ENCODE results near the gene MYMK.

Gene MYMK

DNA sequence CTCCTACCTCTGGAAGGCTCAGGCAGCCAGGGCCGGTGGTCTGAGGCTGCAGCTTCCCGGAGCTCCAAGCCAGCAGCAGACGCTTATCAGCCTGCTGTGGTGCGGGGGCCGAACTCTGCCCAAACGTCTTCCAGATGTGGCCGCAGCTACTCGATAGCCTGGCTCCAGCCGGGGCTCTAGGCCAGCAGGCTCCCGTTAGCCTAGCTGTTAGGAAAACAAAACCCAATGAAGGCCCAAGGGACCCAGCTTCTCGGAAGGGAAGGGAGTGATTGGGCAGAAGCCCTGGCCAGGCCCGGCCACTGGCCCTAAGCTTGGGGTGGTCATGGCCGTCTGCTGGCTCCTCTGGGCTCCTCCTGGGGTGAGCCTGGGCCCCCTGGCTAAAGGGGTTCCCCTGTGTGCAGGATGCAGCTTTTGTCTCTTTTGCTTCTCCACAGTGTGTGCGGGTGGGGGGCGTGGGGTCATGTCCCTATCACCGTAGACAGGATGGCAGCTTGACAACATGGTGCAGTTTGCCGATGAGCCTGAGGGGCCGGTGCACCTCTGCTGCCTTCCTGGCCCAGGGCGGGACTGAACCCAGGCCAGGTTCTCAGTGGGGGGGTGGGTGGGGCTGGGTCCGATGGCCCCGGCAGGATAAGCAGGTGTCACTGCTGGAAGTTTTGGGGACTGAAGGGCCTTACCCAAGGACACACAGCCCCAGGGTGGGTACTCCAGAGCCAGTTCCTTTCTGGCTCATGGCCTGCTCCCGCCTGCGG, 18.7 kb downstream of the MYMK start:
- DNase-seq (ENCODE audit: low read depth in 1 of 2, low spot score in 1 of 2) = no peak

GRCh38 chr9:133505186-133505830, 19.5 kb downstream of the MYMK start:
- DNase-seq (ENCODE audit: low read depth in 1 of 2, low spot score in 1 of 2) = no peak

DNA sequence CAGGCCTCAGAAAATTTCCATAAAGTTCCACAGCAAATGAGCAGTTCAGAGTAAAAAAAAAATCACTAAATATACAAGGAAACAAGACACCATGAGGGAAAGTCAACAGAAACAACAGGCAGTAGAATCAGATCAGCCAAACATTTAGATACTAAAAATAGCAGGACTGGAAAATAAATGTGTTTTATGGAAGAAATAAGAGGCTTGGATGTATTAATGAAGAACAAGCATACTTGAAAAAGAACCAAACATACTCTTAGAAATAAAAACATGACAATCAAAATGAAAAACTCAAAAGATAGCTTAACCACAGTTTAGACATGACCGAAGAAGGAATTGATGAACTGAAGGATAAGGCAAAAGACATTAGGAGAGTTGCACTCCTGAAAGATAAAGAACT, 22.6 kb downstream of the MYMK start:
- DNase-seq (ENCODE audit: low read depth in 1 of 2, low spot score in 1 of 2) = no peak

GRCh38 chr9:133499892-133500270, 24.9 kb downstream of the MYMK start:
- DNase-seq (ENCODE audit: low read depth in 1 of 2, low spot score in 1 of 2) = no peak

- no peak for DNase-seq (ENCODE audit: low read depth in 1 of 2, low spot score in 1 of 2)
These were observed 25.4 kb downstream of the MYMK start for GRCh38 chr9:133499132-133499891.

DNA sequence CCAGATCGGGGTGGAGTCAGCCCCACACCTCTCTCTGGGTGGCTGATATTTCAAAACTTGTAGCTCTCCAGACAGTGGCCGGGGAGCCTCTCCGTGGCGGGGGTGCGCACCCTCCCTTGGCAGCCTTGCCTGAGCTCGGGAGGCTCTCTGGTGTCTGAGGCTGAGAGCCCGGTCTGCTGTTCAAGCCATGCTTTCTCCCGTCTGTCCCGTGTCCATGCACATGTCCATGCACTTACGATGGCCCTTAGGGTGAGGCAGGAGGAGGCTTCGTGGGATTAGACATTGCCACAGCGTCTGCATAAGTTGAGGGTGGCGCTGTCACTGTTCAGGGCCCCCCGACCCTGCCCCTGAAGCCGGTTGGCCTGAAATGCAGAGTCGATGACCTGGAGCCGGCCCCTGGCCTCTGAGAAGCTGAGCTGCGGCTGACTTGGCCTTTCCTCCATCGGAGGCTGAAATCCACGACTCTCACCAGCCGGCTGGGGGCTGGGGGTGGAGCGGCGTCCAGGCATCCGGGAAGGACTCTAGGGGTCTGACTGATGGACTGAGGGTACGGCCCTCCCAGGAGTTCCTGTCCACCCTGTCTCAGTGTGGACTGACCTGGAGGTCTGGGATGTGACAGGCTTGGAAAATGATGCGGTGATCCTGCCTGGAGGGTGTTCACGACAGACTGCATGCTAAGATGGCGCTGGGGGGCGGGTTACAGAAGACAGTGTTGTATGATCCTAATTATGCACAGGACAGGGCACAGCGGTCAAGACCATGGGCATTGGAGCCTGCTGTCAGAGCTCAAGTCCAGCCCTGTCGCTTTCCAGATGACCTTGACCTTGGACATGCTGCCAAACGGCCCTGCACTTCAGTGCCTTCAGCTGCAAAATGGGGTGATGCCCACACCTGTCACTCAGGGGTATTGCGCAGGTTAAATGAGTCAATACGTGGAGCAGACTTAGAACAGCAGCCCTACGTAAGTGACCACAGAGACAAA, 27.6 kb downstream of the MYMK start:
- DNase-seq (ENCODE audit: low read depth in 1 of 2, low spot score in 1 of 2) = no peak

DNA sequence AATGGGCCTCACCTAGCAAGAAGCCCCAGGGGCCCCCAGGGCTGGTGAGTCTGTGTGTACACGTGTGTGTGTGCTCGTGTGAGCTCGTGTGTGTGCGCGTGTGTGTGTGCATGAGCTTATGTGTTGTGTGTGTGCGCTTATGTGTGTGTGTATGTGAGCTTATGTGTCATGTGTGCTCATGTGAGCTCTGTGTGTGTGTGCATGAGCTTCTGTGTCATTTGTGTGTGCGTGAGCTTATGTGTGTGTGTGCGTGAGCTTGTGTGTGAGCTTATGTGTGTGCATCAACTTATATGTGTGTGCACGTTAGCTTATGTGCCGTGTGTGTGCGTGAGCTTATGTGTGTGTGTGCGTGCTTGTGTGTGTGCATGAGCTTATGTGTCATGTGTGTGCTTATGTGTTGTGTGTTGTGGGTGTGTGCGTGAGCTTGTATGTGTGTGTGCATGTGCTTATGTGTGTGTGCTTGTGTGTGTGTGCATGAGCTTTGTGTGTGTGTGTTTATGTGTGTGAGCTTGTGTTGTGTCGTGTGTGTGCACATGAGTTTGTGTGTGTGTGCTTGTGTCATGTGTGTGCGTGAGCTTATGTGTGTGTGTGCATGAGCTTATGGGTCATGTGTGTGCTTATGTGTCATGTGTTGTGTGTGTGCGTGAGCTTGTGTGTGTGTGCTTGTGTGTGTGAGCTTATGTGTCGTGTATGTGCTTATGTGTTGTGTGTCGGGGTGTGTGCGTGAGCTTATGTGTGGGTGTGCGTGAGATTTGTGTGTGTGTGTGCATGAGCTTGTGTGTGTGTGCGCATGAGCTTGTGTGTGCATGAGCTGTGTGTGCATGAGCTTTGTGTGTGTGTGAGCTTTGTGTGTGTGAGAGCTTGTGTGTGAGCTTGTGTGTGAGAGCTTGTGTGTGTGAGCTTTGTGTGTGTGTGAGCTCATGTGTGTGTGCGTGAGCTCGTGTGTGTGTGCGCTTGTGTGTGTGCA, 29.1 kb downstream of the MYMK start:
- DNase-seq (ENCODE audit: low read depth in 1 of 2, low spot score in 1 of 2) = no peak

DNA sequence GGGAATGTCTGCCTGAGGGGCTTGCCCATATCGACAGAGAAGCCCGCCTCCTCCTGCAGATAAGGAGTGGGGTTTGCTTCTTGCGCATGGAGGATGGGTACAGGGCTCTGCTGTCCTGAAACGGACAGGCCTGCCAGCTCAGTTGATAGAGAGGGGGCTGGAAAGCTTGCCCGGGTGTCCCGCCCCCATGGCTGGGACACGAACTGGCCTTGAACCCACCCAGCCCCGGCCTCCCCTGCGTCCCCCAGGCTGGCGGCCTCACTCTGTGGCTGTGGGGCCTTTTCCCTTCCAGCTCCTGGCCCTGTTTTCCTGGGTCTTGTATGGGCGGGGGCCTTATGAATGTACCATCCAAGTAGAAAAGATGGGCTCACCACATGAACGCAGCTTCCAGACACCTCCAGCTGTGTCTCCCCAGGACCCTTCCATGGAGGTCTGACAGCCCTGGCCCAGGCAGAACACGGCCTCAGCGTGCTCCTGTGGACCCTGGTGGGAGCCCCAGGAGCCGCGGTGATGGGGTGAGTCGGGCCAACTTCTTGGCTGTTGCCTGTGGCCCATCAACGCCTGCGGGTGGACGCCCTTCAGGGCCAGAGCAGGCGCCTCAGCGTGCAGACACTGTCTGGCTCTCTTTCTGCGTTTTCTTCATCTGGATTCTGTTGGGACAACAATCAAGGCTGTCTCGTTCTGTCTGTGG, 30.0 kb downstream of the MYMK start:
- DNase-seq (ENCODE audit: low read depth in 1 of 2, low spot score in 1 of 2) = no peak

DNA sequence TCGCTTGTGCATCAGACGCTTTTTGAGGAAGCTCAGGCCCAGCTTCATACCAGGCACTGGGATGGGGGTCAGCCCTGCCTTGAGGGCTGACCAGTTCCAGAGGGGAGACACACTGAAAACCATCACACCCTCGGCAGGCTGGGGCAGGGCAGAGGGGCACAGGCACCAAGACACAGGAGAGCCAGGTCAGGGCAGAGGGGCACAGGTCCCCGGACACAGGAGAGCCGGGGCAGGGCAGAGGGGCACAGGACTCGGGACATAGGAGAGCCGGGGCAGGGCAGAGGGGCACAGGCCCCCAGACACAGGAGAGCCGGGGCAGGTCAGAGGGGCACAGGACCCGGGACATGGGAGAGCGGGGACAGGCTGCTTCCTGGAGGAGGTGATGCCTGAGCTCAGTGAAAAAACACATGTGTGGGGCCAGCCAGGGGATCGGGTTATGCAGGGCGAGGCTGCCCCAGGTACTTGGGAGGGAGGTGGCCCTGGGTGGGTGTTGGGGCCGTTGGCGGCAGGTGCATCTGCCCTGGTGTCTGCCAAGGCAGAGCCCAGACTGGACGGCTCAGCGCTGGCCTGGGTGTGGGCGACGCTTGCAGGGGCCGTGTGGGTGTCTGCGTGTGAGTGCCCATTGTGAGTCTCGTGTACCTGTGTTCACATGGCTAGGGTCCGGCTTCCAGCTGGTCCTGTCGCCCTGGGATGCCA, 30.8 kb downstream of the MYMK start:
- no peak for DNase-seq (ENCODE audit: low read depth in 1 of 2, low spot score in 1 of 2)

GRCh38 chr9:133493428-133493827, 31.3 kb downstream of the MYMK start:
- no peak for DNase-seq (ENCODE audit: low read depth in 1 of 2, low spot score in 1 of 2)

GRCh38 chr9:133492061-133493021, 32.4 kb downstream of the MYMK start:
- no peak for DNase-seq (ENCODE audit: low read depth in 1 of 2, low spot score in 1 of 2)

- no peak for DNase-seq (ENCODE audit: low read depth in 1 of 2, low spot score in 1 of 2)
These were observed 33.2 kb downstream of the MYMK start for GRCh38 chr9:133491656-133491925.

DNA sequence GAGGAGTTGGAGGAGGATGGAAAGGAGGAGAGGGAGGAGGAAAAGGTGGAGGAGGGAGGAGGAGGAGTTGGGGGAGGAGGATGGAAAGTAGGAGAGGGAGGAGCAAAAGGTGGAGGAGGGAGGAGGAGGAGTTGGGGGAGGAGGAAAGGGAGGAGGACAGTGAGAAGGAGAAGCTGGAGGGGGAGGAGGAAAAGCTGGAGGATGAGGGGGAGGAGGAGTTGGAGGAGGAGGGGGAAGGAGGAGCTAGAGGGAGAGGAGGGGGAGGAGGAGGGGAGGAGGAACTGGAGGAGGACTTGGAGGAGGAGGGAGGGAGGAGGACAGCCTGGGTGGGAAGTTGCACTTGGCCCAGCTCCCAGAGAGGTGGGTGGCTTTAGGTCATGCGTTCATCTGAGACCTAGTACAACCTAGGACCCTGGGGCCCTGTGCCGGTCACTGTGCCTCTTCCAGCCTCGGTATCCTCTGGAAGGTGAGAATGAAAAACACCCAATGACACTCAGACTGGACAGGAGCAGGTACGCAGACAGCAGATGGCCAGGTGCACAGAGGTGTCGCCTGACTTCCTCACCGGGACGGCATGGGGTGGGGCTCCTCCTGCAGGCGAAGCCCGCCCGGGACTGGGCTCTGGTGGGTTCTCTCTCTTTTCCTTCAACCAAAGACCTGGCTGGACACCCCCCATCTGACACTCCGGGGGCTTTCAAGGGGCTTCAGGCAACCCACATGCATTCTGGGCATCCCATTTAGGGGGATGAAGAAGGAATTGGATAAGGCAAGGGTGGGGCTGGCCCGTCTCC, 33.7 kb downstream of the MYMK start:
- no peak for DNase-seq (ENCODE audit: low read depth in 1 of 2, low spot score in 1 of 2)

DNA sequence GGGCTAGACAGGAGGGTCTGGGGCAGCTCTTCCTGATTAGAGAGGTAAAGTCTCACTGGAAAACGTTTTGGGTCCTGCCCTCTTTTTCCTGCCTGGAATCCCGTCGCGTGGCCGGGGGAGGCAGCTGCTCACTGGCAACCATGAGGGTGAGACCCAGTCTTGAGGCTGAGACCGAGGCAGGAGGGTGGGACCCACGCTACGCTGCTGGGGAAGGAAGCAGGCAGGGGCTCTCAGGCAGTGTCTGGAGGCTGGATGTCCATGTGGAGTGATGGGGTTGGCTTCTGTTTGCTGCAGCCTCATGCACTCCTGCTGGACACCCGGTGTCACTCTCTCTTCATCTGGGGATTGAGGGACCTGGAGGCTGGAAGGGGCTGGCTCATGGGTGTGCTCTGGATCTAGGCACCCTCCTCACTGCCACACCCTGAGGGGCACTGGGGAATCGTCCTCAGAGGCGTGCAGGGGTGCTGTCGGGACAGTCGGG, 34.5 kb downstream of the MYMK start:
- no peak for DNase-seq (ENCODE audit: low read depth in 1 of 2, low spot score in 1 of 2)

GRCh38 chr9:133489253-133490190, 35.2 kb downstream of the MYMK start:
- no peak for DNase-seq (ENCODE audit: low read depth in 1 of 2, low spot score in 1 of 2)
